ENCODE measurements around the gene PDZRN4.

DNA sequence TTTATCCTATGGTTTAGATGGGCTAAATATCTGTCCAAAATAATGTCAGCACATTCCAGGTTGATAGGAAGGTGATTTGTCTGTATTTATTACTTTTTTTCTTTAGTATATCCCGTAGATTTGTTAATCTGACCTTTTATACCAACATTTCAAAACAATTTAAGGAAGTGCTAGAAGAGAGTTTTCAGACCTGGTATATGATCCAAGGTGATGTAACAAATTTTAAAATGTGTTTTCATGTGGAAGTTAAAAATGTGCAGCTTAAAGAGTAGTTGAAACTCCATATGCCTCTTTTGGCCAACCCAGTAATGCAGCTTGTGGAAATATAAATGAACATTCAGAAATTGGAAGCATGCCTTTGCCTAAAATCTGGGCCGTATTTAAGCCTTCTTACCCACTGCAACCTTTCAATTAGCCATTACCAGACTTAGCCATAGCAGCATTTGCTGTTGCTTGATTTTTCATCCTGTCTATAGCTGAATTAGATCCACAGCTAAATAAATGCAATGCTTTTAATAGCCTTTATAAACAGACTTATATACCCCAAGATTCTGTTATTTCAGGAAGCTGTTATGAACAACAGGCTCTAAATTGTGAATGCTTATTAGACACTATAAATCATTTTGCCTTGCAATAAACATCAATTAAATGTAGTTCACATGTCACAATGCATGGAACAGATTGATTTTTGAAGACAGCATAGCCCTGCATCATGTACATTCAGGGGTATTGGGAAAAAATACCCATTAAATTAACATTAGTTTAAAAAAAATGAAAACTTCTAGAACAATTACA, 271.2 kb downstream of the PDZRN4 start:
- TF ChIP-seq SMC3 (IDR thresholded peaks at IDR 0.05; ENCODE audit: low read depth, low read length) (no peak), BHLHE40 (IDR thresholded peaks at IDR 0.05; ENCODE audit: low read depth, low read length) (no peak)
- TF ChIP-seq, protein P1, sequence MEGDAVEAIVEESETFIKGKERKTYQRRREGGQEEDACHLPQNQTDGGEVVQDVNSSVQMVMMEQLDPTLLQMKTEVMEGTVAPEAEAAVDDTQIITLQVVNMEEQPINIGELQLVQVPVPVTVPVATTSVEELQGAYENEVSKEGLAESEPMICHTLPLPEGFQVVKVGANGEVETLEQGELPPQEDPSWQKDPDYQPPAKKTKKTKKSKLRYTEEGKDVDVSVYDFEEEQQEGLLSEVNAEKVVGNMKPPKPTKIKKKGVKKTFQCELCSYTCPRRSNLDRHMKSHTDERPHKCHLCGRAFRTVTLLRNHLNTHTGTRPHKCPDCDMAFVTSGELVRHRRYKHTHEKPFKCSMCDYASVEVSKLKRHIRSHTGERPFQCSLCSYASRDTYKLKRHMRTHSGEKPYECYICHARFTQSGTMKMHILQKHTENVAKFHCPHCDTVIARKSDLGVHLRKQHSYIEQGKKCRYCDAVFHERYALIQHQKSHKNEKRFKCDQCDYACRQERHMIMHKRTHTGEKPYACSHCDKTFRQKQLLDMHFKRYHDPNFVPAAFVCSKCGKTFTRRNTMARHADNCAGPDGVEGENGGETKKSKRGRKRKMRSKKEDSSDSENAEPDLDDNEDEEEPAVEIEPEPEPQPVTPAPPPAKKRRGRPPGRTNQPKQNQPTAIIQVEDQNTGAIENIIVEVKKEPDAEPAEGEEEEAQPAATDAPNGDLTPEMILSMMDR (conservative IDR thresholded peaks at IDR 0.05; ENCODE audit: low read depth, low read length), result no peak

Measured in IMR-90 (cell line).